Measurements from ENCODE around the gene TRDMT1.

- TF ChIP-seq CTCF (IDR thresholded peaks at IDR 0.05) (no peak), EP300 (IDR thresholded peaks at IDR 0.05) (no peak), POLR2A (IDR thresholded peaks at IDR 0.05) (no peak), POLR2AphosphoS5 (IDR thresholded peaks at IDR 0.05) (no peak)
These were observed 7.0 kb upstream of the TRDMT1 start for GRCh38 chr10:17208476-17208875.

Measured in suprapubic skin (tissue), 4 donors.